ENCODE data around the gene DOCK7.
"Not testable (repeated sequence)": the region's sequence is repeated elsewhere in the genome, so short reads cannot be mapped to it uniquely, and the experiment has no call there.

Gene DOCK7

DNA sequence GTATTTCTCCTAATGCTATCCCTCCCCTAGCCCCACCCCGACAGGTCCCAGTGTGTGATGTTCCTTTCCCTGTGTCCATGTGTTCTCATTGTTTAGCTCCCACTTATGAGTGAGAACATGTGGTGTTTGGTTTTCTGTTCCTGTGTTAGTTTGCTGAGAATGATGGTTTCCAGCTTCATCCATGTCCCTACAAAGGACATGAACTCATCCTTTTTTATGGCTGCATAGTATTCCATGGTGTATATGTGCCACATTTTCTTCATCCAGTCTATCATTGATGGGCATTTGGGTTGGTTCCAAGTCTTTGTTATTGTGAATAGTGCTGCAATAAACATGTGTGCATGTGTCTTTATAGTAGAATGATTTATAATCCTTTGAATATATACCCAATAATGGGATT, 77.6 kb downstream of the DOCK7 start:
- DNase-seq = not testable (repeated sequence)

DNA sequence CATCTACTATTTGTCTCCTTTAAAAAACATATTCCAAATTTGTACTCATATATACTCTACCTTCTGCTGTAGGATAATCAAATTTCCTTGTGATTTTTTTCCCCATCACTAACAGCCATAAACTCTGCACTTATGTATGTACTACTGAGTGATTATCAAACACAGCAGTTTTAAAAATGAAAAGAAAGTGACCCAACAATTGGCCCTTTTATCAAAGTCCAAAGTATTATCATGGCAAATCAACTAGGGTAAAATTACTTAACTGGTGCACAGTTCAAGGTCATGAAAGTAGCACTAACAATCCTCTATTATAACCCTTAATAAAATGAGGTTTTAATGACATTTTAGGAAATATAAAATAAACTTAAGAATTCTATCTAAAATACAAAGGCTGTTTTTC, 79.3 kb downstream of the DOCK7 start:
- DNase-seq = no peak

DNA sequence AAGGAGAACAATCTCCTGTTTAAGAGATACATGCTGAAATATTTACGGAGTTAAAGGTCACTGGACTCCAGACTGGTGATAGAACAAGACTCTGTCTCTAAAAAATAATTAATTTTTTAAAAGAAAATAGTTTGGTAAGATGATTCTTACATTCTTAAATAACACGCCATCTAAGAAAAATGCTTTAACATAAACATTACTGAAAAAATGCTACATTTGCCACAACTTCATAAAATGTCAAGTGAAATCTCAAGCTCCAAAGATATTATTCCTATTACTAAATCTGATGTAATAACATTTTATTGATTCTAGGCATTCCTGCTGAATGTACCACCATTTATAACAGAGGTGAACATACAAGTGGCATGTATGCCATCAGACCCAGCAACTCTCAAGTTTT, 86.7 kb downstream of the DOCK7 start:
- no peak for DNase-seq

DNA sequence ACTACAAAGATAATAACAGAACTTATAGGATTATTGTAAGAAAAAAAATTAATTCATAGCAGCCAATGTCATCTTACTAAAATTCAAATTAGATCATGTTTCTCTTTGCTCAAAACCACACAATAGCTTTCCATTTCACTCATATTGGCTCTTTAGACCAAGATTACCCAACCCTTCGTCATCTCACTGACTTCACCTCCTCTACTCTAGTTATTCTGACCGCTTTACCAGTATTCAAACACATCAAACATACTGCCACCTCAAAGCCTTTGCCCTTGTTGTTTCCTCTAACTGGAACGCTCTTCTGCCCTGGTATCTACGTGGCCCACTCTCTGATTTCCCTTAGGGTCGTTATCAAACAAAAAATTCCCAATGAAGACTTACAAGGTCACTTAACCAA, 89.1 kb downstream of the DOCK7 start:
- no peak for DNase-seq

DNA sequence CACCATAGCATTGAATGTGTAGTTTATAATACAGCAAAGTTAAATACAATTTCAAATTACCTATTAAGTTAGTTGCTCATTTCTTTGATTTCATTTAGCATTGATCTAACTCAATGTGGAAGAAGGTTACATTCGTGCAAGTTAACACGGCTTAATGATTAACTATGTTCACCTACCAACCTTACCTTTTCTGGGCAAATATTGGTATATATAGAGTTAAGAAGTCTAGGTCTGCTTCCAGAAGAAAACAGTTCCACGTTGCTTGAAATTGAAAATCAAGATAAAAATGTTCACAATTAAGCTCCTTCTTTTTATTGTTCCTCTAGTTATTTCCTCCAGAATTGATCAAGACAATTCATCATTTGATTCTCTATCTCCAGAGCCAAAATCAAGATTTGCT, 90.9 kb downstream of the DOCK7 start, which contains the start of gene ANGPTL3:
TSS of gene ANGPTL3 (plus strand) at position 240 of the 400 bp plus-strand sequence. CDS start at position 287, 47 bp downstream.
- no peak for DNase-seq

DNA sequence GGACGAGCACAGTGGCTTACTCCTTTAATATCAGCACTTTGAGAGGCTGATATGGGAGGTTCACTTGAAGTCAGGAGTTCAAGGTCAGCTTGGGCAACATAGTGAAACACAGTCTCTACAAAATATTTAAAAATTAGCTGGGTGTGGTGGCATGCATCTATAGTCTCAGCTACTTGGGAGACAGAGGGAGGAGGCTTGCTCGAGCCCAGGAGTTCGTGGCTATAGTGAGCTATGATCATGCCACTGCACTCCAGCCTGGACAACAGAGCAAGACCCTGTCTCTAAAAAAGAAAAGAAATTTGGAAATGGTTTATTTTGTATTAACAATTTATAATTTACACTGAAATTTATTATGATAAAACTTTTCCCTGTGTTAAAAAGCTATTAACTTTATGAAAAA, 92.5 kb downstream of the DOCK7 start:
- DNase-seq = no peak

DNA sequence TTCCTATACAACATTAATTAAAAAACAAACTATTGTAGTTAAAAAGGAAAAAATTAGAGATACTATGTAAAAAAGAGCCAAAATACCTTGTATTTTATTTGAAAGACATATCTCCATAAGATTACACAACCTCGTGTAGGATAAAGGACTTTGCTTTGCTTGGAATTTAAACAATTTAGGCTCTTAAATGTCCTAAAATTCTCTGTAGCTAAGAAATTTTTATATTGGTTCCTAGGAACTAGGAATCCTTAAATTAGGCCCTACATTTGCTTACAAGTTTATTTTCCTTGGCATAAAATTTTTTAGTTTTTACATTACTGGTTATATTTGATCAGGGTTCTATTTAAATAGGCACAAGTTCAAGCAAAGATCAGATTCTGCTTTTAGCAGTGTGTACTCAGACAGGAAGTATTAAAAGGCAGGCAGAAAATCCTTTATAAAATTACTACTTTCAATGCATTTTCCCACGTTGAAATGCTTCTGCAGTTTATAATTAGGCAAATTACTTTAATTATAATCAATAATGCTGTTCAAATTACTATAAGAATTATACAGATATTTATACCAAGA, 94.3 kb downstream of the DOCK7 start:
- no peak for DNase-seq

DNA sequence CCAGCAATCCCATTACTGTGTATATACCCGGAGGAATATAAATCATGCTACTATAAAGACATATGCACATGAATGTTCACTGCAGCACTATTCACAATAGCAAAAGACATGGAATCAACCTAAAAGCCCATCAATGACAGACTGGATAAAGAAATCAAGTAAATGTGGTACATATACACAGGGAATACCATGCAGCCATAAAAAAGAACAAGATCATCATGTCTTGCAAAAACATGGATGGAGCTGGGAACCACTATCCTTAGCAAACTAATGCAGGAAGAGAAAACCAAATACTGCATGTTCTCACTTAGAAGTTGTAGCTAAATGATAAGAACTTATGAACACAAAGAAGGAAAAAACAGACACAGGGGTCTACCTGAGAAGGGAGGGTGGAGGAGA, 97.2 kb downstream of the DOCK7 start:
- DNase-seq = no peak

DNA sequence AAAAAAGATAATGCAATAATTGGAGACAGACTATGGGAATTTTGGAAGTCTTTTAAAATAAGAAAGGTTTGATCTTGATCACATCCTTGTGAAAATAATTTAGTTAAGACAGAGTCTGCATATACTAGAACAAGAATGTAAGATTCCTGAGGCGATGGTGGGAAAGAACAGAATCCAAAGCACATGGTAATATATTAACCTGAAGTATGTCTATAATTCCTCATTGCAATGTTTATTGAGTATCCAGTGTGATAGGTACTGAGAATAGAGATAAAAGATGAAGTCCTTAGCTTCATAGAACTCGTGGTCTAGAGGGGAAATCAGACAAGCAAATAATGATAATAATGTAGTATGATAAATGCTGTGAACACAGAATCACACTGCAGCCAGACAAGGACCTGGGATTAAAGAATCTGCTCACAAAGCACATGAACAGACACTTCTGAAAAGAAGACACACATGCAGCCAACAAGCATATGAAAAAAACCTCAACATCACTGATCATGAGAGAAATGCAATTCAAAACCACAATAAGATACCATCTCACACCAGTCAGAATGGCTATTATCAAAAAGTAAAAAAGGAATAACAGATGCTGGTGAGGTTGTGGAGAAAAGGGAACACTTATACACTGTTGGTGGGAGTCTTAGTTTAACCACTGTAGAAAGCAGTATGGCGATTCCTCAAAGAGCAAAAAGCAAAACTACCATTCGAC, 97.8 kb downstream of the DOCK7 start:
- DNase-seq = no peak

DNA sequence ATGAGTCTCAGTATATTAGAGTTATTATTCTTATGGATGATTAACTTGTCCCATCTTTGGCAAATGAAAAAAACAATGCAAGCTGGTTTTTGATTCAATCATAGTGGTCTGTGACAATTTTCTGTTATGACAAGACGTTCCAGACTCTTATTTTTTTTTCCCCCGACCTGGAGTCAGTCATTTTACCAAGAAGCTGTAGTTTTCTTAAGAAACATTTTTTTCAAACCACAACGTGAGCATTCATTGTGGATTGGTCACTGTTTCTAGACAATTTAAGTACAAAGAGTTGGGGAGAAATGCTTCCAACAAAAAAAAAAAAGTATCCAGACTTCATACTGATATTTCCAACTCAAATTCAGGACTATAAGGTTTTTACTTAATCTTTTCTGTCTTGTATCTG, 98.9 kb downstream of the DOCK7 start:
- no peak for DNase-seq

DNA sequence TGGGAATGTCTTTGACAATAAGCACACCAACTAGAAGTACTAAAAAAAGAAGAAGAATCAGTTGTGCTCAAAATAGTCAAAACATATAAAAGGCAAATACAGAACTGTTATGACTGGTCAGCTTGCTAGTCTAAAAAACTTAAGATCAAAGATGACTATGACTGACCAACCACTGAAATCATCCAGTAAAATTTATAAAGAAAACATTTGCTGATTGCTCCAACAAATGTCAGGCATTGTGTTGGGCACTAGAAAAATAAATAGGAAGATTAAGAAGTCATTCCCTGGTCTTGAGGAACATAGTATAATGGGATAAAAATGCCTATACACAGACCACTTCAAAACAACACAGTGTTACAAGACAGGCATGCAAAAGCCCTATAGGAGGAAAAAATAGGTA, 100.2 kb downstream of the DOCK7 start:
- no peak for DNase-seq

DNA sequence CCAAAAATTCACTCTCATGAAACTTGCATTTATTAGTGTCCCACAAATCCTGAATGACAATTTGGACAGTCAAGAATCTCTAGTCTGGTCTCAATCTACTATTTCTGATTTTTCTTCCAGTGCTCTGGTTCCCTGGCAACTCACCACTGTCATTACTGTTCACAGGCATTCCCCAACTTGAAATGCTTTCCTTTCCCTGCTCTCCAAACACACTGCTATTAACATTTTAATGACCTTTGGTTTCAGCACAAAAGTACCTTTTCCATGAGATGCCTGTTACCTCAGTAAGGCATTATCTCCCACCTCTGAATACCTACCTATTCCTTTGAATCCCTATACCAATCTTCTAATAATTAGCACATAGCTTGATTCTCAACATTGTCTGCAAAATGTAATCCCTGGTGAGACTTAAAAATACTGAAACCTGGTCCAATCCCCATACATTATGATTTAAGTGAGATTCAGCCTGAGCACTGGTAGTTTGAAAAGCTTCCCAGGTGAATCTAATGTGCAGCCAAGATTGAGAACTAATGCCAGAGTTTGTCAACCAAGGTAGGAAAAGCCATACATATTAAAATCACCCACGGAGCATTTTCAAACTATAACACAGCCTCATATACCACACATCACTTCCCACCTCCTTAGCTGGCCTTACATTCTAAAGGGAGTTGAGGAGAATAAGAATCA, 102.6 kb downstream of the DOCK7 start:
- DNase-seq = no peak

DNA sequence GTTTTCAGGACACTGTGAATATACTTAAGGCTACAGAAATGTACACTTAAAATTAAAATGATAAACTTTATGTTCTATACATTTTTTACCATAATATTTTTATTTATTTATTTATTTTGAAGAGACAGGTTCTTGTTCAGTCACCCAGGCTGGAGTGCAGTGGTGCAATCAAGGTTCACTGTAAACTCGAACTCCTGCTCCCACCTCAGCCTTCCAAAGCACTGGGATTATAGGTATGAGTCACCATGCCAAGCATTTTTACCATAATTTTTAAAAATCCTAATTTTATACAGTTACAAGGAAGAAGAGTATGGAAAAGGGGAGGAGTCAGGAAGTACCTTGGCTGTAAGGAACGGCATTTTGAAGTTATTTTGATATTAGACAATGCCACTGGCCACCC, 114.5 kb downstream of the DOCK7 start:
- no peak for DNase-seq

DNA sequence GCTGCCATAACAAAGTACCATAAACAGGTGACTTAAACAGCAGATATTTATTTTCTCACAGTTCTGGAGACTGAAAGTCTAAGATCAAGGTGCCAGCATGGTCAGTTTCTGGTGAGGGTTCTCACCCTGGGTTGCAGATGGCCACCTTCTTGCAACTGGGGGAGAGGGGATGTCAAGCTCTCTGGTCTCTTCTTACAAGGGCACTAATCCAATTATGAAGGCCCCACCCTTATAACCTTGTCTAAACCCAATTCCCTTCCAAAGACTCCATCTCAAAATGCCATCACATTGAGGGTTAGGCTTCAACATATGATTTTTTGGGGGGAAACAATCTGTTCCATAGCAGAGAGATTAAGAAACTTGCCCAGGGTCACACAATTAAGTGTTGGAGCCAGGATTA, 115.7 kb downstream of the DOCK7 start:
- DNase-seq = no peak

DNA sequence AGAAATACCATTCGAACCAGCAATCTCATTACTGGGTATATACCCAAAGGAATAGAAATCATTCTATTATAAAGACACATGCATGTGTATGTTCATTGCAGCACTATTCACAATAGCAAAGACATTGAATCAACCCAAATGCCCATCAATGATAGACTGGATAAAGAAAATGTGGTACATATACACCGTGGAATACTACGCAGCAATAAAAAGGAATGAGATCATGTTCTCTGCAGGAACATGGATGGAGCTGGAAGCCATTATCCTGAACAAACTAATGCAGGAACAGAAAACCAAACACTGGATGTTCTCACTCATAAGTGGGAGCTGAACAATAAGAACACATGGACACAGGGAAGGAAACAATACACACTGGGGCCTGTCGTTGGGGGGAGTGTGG, 116.7 kb downstream of the DOCK7 start:
- not testable (repeated sequence) for DNase-seq

DNA sequence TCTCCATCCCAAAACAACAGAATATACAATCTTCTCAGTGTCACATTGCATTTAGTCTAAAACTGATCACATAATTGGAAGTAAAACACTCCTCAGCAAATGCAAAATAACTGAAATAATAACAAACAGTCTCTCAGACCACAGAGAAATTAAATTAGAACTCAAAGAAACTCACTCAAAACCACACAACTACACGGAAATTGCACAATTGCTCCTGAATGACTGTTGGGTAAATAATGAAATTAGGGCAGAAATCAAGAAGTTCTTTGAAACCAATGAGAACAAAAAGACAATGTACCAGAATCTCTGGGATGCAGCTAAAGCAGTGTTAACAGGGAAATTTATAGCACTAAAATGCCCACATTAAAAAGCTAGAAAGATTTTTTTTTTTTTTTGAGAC, 120.3 kb downstream of the DOCK7 start:
- not testable (repeated sequence) for DNase-seq

DNA sequence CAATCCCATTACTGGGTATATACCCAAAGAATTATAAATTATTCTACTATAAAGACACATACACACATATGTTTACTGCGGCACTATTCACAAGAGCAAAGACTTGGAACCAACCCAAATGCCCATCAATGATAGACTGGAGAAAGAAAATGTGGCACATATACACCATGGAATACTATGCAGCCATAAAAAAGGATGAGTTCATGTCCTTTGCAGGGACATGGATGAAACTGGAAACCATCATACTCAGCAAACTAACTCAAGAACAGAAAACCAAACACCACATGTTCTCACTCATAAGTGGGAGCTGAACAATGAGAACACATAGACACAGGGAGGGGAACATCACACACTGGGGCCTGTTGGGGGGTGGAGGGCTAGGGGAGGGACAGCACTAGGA, 121.0 kb downstream of the DOCK7 start:
- not testable (repeated sequence) for DNase-seq

DNA sequence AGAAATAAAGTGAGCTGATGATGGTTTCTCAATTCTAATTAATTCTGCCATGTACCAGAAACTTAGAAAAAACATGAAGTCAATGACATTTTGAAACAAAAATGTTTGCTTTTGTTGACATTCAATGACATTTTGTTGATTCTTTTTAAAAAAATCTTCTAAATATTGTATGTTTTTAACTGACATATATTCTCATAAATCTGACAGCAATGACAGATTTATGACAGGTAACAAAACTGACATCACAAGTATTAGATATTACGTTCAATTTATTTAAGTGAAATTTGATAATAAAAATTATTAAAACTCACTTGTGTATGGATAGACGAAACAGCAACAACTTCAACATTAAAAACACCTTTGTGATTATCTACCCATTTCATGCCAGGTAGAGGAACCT, 126.9 kb downstream of the DOCK7 start:
- DNase-seq = no peak

DNA sequence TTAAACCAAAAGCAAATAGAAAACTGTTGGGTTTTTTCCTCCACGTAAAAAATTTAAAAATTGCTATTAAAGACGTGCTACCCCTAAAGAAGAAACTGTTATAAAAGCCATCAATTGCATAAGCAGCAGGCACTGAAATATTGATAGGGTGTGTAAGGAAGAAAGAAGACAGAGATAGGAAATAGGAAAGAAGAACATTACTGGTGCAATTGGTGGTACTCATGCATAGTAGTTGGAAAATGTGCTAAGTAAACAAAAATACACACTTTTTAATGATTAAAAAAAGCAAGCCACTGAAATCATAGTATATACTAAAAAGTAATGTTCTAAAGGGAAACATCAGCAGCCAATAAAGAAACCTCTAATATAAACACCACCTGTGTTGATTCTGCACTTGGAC, 143.6 kb downstream of the DOCK7 start:
- DNase-seq = no peak

DNA sequence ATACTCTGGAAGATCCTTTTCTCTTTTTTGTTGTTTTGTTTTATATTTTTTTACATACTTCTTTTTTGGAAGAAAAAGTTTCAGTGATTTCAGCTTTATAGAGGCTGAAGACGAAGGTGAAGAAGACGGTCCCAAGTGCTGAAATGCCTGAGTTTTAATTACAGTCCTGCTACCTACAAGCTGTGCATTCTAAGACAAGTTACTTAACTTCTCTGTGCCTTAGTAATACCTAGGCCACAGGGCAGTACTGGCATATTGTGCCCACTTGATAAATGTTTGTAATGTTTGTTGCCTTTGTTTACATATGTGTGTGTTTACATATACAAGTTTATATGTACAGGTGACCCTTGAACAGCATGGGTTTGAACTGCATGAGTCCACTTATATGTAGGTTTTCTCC, 147.1 kb downstream of the DOCK7 start:
- DNase-seq = no peak

DNA sequence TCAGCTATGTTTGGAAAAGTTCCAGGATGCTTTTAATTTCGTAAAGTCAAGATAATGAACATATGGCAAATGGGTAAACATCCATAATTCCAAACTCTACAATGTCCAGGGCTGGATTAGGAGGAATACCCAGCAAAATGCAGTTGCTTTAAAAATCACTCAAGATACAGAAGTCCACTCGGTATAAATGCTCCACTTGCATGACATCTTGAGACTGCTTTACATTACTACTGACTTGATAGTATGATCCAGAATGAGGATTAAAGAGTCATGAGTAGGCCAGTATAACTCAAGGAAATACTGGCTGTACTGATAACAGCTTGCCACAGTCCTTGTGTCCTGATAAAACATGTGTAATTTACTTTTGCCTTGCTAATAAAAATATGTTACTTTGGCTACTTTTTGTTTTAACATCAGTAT, 149.1 kb downstream of the DOCK7 start:
- no peak for DNase-seq

DNA sequence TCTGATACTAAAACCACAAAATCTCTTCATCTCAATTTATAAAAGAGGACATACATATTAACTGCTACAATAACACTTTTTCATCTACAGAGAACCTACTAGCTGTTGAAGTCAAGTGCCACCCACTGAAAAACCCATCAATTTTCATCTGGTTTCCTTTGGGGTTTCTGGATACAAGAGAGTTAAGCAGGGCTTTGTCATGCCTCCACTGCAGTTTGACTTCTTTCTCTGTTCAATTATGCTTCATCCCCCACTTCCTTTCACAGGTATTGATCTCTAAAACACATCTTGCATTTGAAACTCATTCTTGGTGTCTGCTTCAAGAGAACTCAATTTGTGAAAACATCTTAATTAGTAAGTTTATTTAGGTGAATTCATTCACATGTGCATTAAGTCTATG, 151.3 kb downstream of the DOCK7 start:
- DNase-seq = no peak

DNA sequence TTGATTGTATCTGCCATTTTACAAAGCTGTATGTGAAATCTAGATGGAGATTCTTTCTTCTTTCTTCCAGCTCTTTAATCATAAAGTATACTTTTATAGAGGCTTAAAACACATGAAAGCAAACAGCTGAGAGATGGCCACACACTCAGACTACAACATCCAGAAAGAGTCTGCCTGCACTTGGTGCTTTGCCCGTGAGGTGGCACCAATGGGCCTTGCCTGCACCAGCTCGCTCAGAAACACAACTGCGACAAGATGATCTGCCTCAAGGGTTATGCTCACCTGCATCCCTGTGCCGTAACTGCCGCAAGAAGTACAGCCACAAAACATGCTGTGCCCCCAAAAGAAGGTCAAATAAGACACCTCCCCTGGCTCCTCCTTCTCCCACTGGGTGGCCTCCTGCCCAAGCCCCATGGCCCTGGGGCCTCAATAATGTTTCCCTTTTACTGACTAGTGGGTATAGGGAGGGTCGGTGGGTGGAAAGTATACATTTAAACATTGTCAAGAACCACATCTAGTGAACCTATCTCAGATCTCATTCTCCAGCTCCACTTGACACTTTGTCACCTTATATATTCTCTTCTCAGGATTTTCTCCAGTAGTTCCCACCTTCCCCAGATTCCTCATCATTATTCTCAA, 157.6 kb downstream of the DOCK7 start:
- DNase-seq = peak; percentile 1

DNA sequence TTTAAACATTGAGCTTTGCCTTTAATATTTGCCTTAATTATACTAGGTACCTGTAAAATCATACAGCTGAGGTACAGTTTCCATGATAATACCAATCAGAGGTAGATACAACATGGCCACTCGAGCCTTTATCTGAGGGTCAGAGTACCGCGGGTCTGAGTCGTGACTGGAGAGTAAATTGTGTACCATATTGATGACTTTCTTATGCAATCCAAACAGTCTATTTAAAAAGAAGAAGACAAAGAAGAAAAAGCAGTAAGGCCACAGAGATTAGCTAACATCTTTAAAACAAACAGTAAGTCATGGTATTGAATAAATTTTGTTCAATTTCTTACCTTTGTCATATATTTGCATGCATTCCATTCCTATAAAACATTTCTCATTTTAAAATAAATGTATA, 159.0 kb downstream of the DOCK7 start:
- no peak for DNase-seq
